KG1 (cell line): ENCODE data around the gene BTBD18.

Experiments used
- DNase-seq: peaks from one replicate; lab custom pipeline; 2025; lab: John Stamatoyannopoulos, UW

BTBD18 gene, protein sequence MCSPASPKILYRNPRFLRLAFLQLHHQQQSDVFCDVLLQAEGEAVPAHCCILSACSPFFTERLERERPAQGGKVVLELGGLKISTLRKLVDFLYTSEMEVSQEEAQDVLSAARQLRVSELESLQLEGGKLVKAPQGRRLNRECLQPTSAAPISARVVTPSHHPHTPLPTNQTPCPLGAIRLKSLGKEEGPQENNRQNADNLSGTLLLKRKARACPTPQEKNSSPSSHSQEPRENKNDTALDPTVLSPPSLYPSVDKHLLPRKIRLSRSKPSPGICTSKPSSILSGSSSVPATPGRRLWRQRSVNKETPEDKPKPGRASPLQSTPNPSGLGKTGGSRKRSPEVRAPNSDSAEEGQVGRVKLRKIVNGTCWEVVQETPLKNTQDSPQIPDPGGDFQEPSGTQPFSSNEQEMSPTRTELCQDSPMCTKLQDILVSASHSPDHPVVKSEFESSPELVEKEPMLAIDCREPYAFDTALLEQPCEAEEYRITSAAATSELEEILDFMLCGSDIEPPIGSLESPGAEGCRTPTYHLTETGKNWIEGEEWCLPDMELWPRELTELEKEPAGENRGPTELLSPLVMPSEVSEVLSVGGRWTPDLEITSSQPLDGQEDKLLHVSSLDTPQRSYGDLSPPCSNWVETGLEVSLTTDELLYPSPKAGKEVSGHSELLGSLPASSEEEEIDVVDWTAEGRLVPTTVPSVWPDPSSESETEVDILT

DNA sequence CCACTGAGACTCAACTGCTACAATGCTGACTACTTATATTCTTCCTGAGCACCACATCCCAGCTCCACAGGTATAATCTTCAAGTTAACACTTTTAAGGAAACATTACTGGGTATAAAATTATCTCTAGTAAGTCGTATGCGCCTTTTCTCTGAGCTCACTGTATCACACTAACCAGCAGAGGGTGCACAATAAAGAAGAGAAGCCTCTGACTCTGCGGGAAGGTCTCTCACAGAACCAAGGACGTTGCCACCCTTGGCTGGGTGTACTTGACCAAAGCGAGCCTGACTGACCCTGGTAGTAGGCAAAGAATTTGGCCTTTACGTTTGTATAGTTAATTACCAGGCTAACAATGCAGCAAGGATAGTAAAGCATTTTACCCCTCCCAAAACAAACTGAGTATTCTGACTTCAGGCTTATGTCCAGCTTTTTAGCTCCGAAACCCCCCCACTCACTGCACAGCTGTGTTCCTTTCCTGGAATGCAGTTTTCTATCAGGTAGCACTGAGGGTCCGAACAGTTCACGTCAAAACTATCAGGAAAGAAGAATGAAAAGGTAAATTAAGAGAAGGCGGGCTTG is at the start of gene BTBD18:
Gene BTBD18, minus strand, starts transcription at position 144 of the 578 bp plus-strand sequence. CDS start 631 bp downstream, outside the sequence.
- no peak for DNase-seq

DNA sequence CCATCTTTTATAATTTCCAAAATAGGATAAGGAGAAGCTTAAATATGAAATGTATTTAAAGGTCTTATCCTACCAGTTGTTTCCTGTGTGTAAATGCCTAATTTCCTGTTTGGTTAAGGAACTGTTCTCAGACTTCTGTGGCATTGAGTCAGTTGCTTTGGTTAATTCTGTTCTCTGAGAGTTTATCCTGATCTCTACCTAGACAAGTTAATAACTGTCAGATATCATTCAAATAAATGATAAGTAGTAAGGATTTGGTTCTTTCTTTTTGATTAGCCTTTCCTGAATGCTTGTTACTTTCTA is 49.5 kb upstream of the BTBD18 start:
- DNase-seq, result no peak

DNA sequence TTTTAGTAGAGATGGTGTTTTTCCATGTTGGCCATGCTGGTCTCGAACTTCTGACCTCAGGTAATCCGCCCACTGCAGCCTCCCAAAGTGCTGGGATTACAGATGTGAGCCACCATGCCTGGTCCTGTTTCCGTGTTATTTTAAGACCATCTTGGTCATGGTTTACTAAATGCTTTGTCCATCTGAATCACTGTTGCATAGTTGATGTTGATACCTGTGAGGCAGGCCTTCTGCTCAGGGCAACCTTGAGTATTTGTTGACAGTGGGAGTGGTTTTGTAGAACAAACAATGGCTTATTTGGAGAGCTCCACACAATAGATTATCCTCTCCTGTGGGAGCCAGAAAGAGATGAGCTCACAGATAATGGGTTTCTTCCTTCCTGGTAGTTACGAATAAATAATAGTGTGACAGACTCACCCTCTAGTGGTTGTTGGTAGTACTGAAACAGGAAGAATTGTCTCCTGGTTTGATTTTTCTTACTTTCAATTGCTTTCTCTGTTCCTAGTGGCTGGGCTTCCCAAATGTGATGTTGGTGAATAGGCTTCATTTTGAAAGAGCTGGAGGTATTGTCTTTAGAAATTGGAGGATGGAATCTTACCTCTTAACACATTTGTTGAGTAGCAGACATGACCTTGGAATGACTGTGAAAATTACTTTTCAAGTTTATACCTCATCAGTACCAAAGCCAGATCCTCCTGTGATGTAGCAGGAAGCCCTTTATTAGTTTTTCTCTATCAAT is 49.0 kb upstream of the BTBD18 start:
- DNase-seq, result peak; percentile 78

DNA sequence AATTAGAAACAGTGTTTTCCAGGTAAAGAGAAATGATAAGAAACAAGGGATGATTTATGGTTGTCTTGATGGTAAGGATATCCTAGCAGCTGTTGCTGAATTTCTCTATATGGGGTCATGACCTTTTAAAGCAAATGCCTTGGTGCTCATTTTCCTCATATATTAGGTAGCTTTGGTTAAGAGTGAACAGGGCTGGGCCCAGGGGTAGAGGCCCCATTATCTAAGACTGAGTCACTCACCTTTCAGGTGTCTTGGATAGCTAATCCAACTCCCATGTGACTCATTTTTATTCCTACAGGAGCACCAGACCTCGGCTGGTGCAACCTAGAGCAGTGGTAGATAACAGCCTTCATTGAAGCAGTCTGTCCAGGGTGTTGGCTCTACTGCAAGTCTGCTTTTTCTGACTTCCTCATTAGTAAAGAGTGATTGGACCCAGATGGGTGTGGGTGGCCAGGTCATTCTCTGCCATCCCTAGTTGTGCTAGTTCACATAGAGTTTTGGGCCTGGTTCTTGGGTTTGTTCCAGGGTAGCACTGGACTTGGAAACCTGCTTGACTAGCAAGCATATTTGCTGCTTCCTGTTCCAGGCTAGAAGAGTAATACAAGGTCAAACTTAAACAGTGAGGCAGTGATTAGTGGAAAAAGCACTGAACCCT is 47.4 kb upstream of the BTBD18 start:
- no peak for DNase-seq

DNA sequence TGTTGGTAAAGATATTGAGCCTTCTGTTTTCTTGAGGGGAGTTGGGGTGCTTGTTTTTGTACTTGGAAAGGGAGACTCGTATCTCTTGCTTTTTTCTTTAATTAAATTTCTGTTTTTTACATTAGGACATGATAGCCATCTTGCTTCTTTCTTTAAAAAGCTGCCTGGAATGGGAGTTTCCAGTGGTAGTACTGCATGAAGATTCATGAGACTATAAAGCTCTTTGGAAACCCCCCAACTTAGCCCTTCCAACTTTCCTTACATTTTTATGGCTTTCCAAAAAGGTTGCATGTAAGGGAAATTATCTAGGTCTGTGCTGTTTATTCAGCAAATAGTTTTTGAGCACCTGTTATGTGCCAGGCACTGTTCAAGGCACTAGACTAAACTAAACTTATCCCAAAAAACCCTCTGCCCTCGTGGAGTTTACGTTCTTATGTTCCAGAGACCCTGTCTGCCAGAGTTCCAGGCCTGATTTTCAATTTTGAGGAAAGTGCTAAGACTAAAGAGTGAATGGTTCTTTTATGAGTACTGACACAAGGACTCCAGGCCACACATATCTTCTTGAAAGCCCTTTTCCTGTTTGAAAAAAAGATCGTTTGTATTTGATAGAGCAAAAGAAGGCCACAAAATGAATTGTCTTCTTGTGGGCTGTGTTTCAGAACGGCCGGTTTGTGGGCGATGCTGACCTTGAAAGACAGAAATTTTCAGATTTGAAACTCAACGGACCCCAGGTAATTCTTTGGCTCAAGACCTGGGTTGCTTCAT is 41.9 kb upstream of the BTBD18 start:
- DNase-seq, result no peak

DNA sequence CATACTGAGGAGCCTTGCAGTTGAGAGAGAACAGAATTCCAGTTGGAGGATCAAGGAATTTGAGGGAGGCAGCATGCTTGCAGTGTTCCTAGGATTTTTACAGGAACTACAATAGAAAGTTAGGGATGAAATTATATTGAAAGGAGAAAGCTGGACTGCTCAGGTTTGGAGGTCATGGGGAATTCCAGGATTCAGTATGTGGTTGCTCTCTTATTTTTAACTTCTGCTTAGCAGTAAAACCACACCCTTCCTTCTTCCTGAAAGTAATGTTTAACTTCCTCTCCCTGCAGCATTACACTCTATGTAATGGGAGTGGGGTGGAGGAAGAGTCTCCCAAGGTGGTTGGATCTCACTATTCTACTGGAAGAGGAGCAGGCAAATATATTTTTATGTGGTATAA is 41.3 kb upstream of the BTBD18 start:
- DNase-seq, result no peak

DNA sequence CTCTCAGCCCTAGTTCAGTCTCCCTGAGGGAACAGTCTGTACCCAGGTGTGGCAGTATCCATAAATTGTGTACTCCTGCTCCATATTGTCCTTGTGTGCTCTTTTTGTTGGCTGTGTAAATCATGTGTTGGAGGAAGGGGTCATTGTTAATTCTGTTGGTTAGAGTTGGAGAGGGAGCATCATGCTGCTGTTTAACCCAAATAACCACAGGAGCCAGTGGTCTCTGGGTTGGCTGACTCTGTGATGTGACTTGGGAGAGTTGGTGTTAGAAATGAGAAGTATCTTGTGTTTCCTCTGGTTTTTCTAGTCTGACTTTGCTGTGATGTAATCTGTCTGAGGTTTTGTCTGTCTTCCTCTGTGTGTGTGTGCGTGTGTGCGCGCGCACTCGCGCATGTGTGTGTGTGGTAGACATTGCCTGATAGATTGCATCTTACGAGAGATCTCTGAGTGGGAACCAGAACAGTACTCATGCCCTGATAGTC is 40.5 kb upstream of the BTBD18 start:
- DNase-seq, result peak; percentile 98

DNA sequence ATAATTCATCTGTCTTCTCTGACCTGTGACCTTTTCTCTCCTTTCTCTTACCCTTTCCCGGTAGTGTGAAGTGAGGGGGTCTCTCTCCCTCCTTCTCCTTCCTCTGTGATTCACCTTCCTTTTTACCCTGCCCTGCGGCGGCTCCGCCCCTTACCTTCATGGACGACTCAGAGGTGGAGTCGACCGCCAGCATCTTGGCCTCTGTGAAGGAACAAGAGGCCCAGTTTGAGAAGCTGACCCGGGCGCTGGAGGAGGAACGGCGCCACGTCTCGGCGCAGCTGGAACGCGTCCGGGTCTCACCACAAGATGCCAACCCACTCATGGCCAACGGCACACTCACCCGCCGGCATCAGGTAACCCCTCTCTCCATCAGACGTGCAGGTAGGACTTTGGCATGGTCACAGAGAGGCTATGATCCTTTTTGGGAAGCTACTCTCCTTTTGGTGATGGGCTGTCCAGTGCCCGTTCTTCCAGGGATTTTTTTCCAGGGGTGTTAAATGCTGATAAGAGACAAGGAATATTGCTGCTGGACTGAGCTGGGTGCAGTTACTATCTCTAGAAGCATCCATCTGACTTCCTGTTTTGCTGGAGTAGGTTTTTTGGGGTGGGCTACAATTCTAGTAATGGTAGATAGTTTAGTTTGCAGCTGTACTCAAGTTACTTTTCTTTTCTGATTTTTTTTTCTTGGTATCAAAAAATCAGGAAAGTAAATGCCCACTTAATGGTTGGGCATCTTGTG is 39.9 kb upstream of the BTBD18 start:
- no peak for DNase-seq

DNA sequence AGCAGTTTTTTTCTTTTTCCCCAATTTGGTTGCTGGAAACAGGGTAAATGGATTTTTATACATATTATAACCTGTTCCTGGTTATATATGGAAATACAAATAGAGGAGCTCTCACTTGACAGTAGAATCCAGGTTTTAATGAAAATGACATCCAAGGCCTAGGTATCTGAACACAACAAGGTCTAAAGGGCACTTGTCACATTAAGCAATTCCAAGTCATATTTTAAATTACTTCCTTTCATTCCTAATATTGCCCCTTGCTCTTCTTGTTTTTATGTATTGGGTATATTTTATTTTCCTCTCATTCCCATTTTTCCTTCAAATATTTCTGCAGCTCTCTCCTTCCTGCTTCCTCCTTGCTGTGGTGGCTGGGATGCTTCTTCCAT is 37.1 kb upstream of the BTBD18 start:
- no peak for DNase-seq

DNA sequence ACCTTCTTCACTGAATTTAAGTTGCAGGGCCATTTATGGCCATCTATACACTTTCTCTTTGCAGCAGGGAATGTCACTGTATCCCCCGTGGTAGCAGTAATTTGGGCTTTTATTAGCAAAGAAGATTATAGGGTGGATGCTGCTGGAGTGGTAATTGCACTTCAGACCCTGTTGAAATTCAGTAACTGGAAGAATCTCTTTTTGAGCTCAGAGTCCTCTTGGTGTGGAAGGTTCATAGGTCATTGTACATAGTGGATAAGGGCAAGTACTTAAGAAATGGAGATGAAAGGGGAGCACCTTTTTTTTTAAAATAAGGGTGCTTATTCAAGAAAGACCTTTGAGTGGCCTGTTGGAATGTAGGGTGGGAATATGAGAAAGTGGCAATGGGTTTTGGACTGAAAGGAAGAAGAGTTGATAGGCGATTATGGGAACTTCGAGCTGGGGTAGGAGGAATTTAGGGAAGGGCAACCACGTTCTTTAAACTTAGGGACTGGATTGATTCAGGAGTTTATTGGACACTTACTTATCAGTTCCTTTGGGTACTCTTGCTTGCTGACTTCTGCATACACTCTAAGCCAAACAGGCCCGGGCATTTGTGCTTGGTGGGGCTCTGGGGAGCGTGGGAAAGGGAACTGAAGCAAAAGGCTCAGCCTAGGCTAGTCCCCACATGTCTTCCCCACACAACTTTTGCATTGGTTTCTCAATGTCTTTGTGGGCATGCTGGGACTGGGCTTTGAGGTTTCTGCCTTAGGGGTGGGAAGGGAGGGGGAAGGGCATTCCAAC is 36.5 kb upstream of the BTBD18 start:
- DNase-seq, result no peak

DNA sequence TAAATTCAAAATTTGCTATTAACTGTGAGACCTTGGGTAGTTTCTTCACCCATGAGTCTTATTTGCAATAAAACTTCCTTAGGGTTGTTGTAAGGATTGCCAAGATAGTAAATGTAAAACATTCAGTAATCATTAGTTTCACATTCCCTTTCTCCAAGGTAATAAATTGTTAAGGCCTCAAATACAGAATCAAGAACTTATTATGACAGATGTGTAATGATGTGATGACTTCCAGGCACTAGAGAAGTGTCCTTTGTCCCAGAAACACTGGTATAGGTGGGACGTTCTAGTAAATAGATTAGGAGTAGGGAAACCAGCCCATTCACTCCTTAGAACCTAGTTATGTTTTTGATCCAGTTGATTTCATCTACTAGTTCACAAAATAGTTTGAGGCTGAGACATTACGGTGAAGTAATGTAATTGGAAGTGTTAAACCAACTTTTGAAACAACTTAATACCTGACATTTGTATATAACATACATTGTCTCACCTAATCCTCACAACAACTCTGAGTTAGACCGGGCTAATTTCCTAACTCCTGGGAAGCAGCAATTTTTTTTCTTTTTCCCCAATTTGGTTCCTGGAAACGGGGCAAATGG is 35.5 kb upstream of the BTBD18 start:
- DNase-seq, result no peak

DNA sequence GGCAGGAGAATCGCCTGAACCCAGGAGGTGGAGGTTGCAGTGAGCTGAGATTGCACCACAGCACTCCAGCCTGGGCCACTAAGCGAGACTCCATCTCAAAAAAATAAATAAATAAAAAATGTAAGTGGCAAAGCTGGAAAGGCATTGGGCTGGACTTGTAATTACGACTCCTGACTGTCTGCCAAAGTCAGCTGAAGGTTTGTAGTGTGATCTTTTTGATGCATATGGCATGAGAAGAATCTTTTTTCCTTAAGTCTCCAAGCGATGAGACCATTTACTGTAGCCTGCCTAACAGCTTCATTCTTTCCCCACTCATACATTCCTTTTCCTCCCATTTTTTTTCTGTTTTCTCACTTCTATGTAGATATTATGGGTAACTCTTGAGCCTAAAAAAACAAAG is 34.8 kb upstream of the BTBD18 start:
- no peak for DNase-seq

DNA sequence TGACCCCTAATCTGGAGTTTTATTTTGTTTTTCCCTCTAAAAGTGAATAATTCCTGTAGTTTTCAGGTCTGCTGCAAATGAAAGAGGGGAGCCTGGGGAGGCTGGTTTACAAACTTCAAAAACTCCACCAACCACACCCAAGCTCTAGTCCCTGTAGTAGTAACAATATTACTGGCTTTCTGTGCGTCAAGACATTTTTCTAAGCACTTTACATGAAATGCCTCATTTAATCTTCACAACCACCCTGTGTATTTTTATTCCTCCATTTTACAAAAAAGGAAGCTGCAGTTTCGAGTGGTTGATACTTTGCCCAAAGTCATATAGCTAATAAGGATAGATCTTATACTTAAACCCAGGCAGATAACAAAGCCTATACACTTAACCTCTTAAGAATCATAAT is 33.5 kb upstream of the BTBD18 start:
- no peak for DNase-seq

DNA sequence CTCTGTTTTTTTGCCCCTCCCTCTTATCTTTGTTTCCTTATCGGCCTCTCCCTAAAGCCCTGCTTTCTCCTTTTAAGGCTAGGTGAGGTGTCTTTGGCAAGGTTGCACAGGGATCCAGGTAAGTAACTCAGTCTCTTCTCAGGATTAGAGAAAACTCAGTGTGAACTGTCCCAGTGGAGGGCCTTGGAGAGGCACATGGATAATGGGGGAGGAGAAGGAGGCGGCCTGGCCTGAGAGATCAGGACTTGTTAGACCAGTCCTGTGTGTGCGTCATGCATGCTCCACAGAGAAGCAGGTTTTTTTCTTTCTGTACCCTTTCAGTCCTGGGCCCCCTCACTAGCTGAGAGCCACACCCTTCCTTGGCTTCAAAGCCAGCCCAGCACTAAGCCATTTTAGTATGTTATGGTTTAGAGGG is 29.9 kb upstream of the BTBD18 start:
- DNase-seq, result no peak

DNA sequence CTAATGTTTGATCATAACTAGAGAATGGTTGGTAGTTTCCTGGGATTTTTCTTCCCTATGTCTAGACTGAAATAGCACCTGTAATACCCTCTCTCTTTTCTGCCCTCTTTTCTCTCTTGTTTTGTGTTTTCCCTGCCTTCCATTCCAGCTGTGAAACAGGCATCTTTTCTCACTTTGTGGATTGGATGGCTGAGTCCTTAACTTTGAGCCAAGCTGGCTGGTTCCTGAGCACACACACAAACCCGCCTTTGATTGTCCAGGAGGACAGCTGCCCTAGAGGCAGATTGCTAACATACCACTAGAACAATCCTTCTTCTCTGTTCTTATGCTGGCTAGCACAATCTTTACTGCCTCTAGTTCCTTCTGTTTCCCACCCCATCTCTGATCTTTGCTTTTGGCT is 27.7 kb upstream of the BTBD18 start:
- DNase-seq, result no peak

DNA sequence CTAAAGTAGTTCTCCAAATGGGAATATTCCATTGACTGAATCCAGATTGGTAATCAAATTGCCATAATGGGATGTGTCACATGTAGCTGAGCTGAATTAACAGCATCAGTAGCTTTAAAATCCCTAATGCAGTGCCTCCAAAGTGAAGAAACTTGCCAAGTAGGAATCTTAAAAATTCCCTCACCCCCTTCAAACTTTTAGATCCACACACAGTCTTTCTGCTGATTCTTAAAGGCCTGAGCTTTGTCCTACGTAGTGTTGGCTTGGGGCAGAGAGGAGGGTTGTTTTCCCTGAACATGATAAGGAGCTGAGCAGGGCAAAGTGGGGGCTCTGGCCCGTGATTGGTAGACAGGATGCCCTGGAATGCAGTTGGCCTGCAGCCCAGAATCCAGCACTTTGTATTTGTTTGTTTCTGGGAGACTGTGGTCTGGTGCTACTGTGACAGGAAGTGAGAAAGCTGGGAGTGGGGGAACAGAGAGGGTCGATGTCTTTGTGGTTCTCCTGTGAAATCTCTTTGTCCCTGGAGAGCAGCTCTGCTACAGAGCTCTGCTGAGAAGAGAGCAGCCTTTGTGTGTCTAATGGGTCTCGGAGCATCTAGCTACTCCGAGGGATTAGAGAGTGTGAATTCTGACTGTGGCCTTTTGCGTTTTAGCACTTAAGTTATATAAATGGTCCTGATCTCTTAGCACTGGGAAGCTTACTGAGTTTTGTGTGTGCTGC is 26.9 kb upstream of the BTBD18 start:
- DNase-seq, result no peak

DNA sequence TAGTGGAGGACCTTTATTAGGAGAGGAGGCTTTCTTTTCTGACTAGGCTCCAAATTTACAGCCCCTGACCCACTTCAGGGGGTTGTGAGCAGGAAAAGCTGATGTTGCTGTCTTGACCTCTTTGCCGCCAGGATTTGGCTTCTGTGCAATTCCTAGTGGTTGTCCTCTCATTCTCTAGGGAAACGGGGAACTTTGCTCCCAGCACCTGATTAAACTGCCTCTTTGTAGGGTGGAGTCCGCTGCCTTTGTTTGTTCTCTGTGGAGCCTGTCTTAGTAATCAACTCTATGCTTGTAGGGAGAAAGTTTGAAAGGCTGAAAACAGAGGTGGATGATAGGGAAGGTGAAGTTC is 26.3 kb upstream of the BTBD18 start:
- DNase-seq, result no peak

DNA sequence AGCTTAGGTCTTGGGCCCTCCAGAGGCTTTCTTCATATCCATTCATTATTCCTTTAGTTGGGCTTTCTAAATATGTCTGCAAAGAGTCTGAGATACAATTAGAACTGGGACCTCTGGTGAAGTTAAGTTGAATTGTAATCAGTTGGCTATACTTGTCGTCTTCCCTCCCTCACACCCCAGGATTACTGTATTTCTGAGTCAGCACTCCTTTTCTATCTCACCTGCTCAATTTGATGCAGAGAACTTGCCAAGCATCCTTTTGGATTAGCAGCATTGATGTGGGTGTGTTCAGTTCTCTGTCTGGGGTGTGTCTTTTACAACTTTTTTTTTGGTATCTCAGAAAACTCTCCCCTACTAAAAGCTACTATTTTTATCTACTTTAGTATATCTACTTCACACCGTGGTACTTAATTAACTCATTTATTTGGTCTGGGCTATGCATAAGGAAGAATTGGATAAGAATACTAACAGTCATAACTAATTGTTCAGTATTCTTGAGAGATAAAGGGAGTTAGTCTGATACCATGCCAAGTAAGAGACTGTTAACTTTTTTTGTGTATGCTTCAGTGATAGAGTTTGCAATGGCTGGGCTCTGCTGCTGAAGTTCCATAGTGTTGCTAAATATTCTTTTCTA is 25.1 kb upstream of the BTBD18 start:
- DNase-seq, result no peak
